ENCODE results near the gene MARF1.
"Not testable (repeated sequence)": the region's sequence is repeated elsewhere in the genome, so short reads cannot be mapped to it uniquely, and the experiment has no call there.

Gene MARF1

GRCh38 chr16:15620611-15621195 is 22.3 kb downstream of the MARF1 start:
- no peak for DNase-seq

GRCh38 chr16:15618392-15618791 is 24.6 kb downstream of the MARF1 start:
- DNase-seq, result no peak

- DNase-seq, result no peak
Measured at GRCh38 chr16:15617901-15618300, 25.1 kb downstream of the MARF1 start.

GRCh38 chr16:15616475-15617165 is 26.3 kb downstream of the MARF1 start:
- DNase-seq, result no peak

- no peak for DNase-seq
Measured at GRCh38 chr16:15616012-15616411, 26.9 kb downstream of the MARF1 start.

GRCh38 chr16:15613676-15614075 is 29.3 kb downstream of the MARF1 start:
- DNase-seq, result no peak

GRCh38 chr16:15611610-15612009 is 31.3 kb downstream of the MARF1 start:
- no peak for DNase-seq

GRCh38 chr16:15610369-15610871 is 32.5 kb downstream of the MARF1 start:
- DNase-seq, result no peak

- no peak for DNase-seq
Measured at GRCh38 chr16:15609286-15609649, 33.7 kb downstream of the MARF1 start.

- no peak for DNase-seq
Measured at GRCh38 chr16:15608398-15609285, 34.3 kb downstream of the MARF1 start.

- no peak for DNase-seq
Measured at GRCh38 chr16:15607700-15608396, 35.1 kb downstream of the MARF1 start.

GRCh38 chr16:15607221-15607699 is 35.7 kb downstream of the MARF1 start:
- DNase-seq, result not testable (repeated sequence)

GRCh38 chr16:15606518-15607220 is 36.3 kb downstream of the MARF1 start:
- DNase-seq, result no peak

GRCh38 chr16:15605839-15606517 is 37.0 kb downstream of the MARF1 start:
- no peak for DNase-seq

GRCh38 chr16:15604460-15605440 is 38.2 kb downstream of the MARF1 start:
- DNase-seq, result no peak

- no peak for DNase-seq
Measured at GRCh38 chr16:15602285-15603044, 40.5 kb downstream of the MARF1 start.

- no peak for DNase-seq
Measured at GRCh38 chr16:15601212-15601879, 41.6 kb downstream of the MARF1 start.

GRCh38 chr16:15599303-15600070 is 43.5 kb downstream of the MARF1 start:
- DNase-seq, result no peak

Measured in SIG-M5 (cell line).